HG02852 (cell line): ENCODE measurements around the gene ALPG.

ENCODE experiments used
- ATAC-seq: cut with Tn5 transposase; IDR thresholded peaks from one replicate; pipeline ENCODE4 v1.9.1; 2021; ENCODE audit warnings: mild to moderate bottlenecking, moderate library complexity; ENCODE audit not compliant: unreplicated experiment

The ALPG gene

DNA sequence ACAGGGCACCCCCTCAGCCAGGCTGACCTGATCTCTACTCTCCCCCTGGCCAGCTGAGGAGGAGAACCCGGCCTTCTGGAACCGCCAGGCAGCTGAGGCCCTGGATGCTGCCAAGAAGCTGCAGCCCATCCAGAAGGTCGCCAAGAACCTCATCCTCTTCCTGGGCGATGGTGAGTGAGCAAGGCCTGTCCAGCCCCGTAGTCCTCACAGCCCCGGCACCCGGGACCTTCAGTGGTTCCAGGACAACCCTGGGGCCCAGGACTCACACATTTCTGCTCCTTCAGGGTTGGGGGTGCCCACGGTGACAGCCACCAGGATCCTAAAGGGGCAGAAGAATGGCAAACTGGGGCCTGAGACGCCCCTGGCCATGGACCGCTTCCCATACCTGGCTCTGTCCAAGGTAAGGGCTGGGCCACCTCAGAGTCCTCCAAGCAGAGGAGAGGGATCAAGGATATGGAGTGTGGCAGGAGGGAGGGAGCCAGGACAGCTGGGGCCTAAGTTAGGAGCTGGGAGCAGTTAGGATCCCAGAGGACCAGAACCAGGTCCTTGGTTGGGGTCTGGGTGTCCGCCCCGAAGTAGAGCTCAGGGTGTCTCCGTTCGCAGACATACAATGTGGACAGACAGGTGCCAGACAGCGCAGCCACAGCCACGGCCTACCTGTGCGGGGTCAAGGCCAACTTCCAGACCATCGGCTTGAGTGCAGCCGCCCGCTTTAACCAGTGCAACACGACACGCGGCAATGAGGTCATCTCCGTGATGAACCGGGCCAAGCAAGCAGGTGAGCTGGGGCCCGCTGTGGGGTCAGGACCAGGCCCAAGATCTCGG lies 49.9 kb downstream of the ALPG start:
- ATAC-seq = no peak

DNA sequence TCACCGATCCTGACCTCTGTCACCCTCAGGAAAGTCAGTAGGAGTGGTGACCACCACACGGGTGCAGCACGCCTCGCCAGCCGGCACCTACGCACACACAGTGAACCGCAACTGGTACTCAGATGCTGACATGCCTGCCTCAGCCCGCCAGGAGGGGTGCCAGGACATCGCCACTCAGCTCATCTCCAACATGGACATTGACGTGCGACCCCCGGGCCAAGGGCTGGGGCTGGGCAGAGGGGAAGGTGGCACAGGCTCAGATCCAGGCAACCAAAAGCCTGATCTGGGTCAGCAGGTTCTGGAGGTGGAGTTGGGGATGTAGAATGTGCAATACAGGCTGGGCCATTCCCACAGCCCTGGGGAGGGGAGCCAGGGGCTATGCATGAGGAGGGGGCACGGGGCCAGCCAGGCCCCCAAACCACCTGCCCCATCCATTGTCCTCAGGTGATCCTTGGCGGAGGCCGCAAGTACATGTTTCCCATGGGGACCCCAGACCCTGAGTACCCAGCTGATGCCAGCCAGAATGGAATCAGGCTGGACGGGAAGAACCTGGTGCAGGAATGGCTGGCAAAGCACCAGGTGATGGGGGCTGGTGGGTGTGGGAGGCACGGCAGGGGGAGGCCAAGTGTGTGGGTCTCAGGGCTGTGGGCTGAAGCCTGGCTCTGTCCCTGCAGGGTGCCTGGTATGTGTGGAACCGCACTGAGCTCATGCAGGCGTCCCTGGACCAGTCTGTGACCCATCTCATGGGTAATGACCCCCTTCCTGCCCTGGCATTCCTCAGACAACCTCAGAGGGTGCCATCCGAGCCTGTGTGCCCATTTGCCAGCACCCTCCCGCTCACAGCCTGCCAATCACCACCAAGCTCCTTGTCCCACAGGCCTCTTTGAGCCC lies 50.7 kb downstream of the ALPG start:
- ATAC-seq = no peak

DNA sequence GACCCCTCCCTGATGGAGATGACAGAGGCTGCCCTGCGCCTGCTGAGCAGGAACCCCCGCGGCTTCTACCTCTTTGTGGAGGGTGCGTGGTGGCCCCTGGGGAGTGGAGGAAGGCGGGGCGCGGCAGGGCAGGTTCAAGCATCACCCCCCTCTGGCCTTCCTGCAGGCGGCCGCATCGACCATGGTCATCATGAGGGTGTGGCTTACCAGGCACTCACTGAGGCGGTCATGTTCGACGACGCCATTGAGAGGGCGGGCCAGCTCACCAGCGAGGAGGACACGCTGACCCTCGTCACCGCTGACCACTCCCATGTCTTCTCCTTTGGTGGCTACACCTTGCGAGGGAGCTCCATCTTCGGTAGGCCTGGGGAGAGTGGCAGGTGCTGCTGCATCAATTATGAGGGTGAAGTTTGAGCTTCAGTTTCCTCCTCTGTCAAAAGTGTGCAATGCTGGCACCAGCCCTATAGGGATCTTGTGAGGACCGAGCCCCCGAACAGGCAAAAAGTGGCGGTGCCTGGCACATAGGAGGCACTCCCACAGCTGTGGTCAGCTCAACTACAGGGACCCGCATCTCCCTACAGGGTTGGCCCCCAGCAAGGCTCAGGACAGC lies 51.5 kb downstream of the ALPG start:
- ATAC-seq = no peak

DNA sequence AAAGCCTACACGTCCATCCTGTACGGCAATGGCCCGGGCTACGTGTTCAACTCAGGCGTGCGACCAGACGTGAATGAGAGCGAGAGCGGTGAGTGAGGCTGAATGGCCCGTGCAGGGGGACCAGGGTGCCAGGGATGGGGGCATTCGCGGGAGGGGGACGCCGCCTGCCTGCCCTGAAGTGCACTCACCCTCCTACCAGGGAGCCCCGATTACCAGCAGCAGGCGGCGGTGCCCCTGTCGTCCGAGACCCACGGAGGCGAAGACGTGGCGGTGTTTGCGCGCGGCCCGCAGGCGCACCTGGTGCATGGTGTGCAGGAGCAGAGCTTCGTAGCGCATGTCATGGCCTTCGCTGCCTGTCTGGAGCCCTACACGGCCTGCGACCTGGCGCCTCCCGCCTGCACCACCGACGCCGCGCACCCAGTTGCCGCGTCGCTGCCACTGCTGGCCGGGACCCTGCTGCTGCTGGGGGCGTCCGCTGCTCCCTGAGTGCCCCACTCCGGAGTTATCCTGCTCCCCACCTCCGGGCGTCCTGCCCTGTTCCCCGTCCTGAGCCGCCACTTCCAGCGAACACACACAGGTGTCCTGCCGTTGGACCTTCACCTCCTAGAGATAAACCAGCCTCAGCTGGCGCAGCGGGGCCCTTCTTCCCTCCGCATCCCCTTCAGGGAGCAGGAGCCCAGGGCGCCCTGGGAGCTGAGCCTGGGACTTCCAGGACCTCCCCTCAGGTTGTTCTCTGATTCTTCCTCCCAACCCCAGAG lies 52.2 kb downstream of the ALPG start:
- ATAC-seq = no peak

DNA sequence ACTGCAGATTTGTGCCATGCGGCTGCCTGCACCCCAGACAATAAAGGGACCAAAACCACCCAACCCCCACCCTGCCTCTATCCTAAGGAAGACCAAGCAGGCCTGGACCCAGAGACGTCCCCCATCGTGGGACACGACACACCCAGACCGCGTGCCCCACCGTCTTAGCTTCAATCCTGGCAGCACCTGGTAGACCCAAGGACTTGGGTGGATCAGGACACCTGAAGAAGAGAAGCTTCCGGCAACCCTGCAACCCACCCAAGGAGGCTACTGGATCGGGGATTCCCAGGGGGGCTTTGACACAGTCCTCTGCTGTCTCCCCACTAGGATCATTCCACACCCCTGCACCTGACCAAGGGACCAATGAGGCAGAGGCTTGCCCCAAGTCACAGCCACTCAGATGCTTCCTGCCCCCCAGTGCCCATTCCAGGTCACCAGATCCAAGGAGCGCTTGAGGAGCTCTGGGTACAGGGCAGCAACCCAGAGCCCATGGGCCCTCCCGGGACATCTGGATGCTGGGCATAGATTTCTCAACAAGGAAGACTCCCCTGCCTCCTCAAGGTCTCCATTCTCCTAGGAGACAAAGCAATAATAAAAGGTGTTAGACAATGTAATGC lies 52.9 kb downstream of the ALPG start:
- no peak for ATAC-seq

DNA sequence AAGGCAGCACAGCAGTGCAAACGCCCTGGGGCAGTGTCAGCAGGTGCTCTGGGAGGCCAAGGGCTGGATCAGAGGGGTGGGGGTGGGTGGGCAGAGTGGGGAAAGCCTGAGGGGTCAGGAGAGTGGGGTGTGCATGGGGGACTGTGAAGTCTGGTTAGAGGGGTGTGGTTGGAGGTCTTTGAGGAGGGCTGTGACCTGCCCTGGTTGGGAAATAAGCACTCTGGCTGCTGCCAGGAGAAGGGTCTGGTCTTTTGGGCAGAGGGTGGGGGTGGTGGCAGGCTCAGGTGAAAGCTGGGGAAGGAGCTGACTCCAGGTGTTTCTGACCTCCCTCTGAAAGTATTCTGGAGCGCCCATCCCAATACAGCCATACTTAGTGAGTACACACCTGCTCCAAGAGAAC lies 53.5 kb downstream of the ALPG start:
- no peak for ATAC-seq
